Neuron (in vitro differentiated cells): ENCODE data around the gene FNDC3B.
A peak's percentile ranks its signal among the peaks of the same experiment; 100 is the strongest.

ENCODE experiments used
- H2AFZ ChIP-seq: one replicate; pipeline ENCODE4 v1.6.1; 2013; ENCODE audit warnings: low read depth, mild to moderate bottlenecking, inconsistent platforms, low read length, moderate library complexity
- H3K27me3 ChIP-seq: one replicate; pipeline ENCODE4 v1.6.1; 2013; ENCODE audit warnings: low read length; ENCODE audit not compliant: insufficient read depth
- H3K36me3 ChIP-seq: one replicate; pipeline ENCODE4 v1.6.1; 2013; ENCODE audit warnings: low read length; ENCODE audit not compliant: insufficient read depth
- H3K4me1 ChIP-seq: one replicate; pipeline ENCODE4 v1.6.1; 2013; ENCODE audit warnings: low read length; ENCODE audit not compliant: insufficient read depth
- H3K4me3 ChIP-seq: 2 replicates; pipeline ENCODE4 v1.5.1; 2013; ENCODE audit warnings: mild to moderate bottlenecking, low read length, moderate library complexity
- H3K9me3 ChIP-seq: one replicate; pipeline ENCODE4 v1.6.1; 2013; ENCODE audit warnings: low read length

The FNDC3B gene

GRCh38 chr3:172197344-172197743 is 158.0 kb downstream of the FNDC3B start:
- Histone ChIP-seq H2AFZ (no peak overlapping the region), H3K9me3 (no peaks in the 10 kb centered on the region), H3K4me1 (peaks cover 43% of the 10 kb centered on the region), H3K4me3 (no peak overlapping the region), H3K36me3 (no peaks in the 10 kb centered on the region), H3K27me3 (no peaks in the 10 kb centered on the region)

GRCh38 chr3:172198428-172198827 is 159.1 kb downstream of the FNDC3B start:
- H3K4me3 ChIP-seq, result no peak overlapping the region
- H3K9me3 ChIP-seq, result no peaks in the 10 kb centered on the region
- no peaks in the 10 kb centered on the region for H3K36me3 ChIP-seq
- H3K27me3 ChIP-seq, result no peaks in the 10 kb centered on the region
- no peak overlapping the region for H2AFZ ChIP-seq
- peaks cover 49% of the 10 kb centered on the region for H3K4me1 ChIP-seq

- Histone ChIP-seq H2AFZ (no peak overlapping the region), H3K9me3 (no peaks in the 10 kb centered on the region), H3K36me3 (no peaks in the 10 kb centered on the region), H3K4me3 (no peak overlapping the region), H3K27me3 (no peaks in the 10 kb centered on the region), H3K4me1 (peaks cover 52% of the 10 kb centered on the region)
Observed at GRCh38 chr3:172199850-172200369, 160.5 kb downstream of the FNDC3B start.

- H3K36me3 ChIP-seq, result no peaks in the 10 kb centered on the region
- H3K4me1 ChIP-seq, result peaks cover 40% of the 10 kb centered on the region
- H3K9me3 ChIP-seq, result no peaks in the 10 kb centered on the region
- no peak overlapping the region for H2AFZ ChIP-seq
- H3K4me3 ChIP-seq, result no peak overlapping the region
- H3K27me3 ChIP-seq, result no peaks in the 10 kb centered on the region
Observed at GRCh38 chr3:172201136-172201869, 161.9 kb downstream of the FNDC3B start.

- Histone ChIP-seq H2AFZ (no peak overlapping the region), H3K27me3 (no peaks in the 10 kb centered on the region), H3K4me1 (peaks cover 38% of the 10 kb centered on the region), H3K4me3 (no peak overlapping the region), H3K36me3 (no peaks in the 10 kb centered on the region), H3K9me3 (no peaks in the 10 kb centered on the region)
Observed at GRCh38 chr3:172201870-172202236, 162.5 kb downstream of the FNDC3B start.

- no peaks in the 10 kb centered on the region for H3K9me3 ChIP-seq
- no peaks in the 10 kb centered on the region for H3K27me3 ChIP-seq
- no peak overlapping the region for H3K4me3 ChIP-seq
- H2AFZ ChIP-seq, result no peak overlapping the region
- no peaks in the 10 kb centered on the region for H3K36me3 ChIP-seq
- peaks cover 31% of the 10 kb centered on the region for H3K4me1 ChIP-seq
Observed at GRCh38 chr3:172202797-172203196, 163.4 kb downstream of the FNDC3B start.

- Histone ChIP-seq H3K9me3 (no peaks in the 10 kb centered on the region), H3K4me1 (peaks cover 31% of the 10 kb centered on the region), H3K4me3 (peak overlapping the region; percentile 0), H3K36me3 (no peaks in the 10 kb centered on the region), H3K27me3 (no peaks in the 10 kb centered on the region), H2AFZ (no peak overlapping the region)
Observed at GRCh38 chr3:172203522-172204258, 164.3 kb downstream of the FNDC3B start.

- H3K36me3 ChIP-seq, result peaks cover 6% of the 10 kb centered on the region
- H3K4me3 ChIP-seq, result no peak overlapping the region
- H2AFZ ChIP-seq, result no peak overlapping the region
- H3K27me3 ChIP-seq, result no peaks in the 10 kb centered on the region
- peaks cover 31% of the 10 kb centered on the region for H3K4me1 ChIP-seq
- H3K9me3 ChIP-seq, result no peaks in the 10 kb centered on the region
Observed at GRCh38 chr3:172204716-172205115, 165.3 kb downstream of the FNDC3B start.

GRCh38 chr3:172208586-172209332 is 169.4 kb downstream of the FNDC3B start:
- peaks cover 7% of the 10 kb centered on the region for H3K36me3 ChIP-seq
- H3K4me3 ChIP-seq, result no peak overlapping the region
- peaks cover 12% of the 10 kb centered on the region for H3K4me1 ChIP-seq
- no peaks in the 10 kb centered on the region for H3K9me3 ChIP-seq
- no peak overlapping the region for H2AFZ ChIP-seq
- no peaks in the 10 kb centered on the region for H3K27me3 ChIP-seq

GRCh38 chr3:172209333-172210321 is 170.2 kb downstream of the FNDC3B start:
- Histone ChIP-seq H2AFZ (no peak overlapping the region), H3K9me3 (no peaks in the 10 kb centered on the region), H3K4me3 (no peak overlapping the region), H3K36me3 (peaks cover 7% of the 10 kb centered on the region), H3K27me3 (no peaks in the 10 kb centered on the region), H3K4me1 (peaks cover 4% of the 10 kb centered on the region)

GRCh38 chr3:172210355-172210754 is 171.0 kb downstream of the FNDC3B start:
- H3K36me3 ChIP-seq, result peaks cover 7% of the 10 kb centered on the region
- H3K9me3 ChIP-seq, result no peaks in the 10 kb centered on the region
- H3K4me3 ChIP-seq, result no peak overlapping the region
- H3K4me1 ChIP-seq, result no peaks in the 10 kb centered on the region
- H2AFZ ChIP-seq, result no peak overlapping the region
- H3K27me3 ChIP-seq, result no peaks in the 10 kb centered on the region

GRCh38 chr3:172211123-172211522 is 171.7 kb downstream of the FNDC3B start:
- Histone ChIP-seq H3K9me3 (no peaks in the 10 kb centered on the region), H3K4me1 (no peaks in the 10 kb centered on the region), H3K36me3 (peaks cover 7% of the 10 kb centered on the region), H2AFZ (no peak overlapping the region), H3K27me3 (no peaks in the 10 kb centered on the region), H3K4me3 (no peak overlapping the region)
